GM23338 (cell line): ENCODE data around the gene AP4E1. TPM values are rescaled to one million over a fixed set of nuclear protein-coding genes. Genes with fewer than 3 reads are reported as not detected.

Source experiments
- ATAC-seq: fragments of 200-7000 bp; cut with Tn5 transposase; 3 replicates; pipeline ENCODE4 v1.9.1; 2020
- DNase-seq: peaks from one replicate; pipeline ENCODE4 v3.0.0-alpha.2; 2015; ENCODE audit warnings: low spot score
- H2AFZ ChIP-seq: fragments of 200-600 bp; sonication (generic); 2 replicates; pipeline ENCODE4 v1.8.0; 2016; ENCODE audit warnings: antibody characterized with exemption, mild to moderate bottlenecking, moderate library complexity
- H3F3A ChIP-seq: fragments of 200-600 bp; sonication (generic); replicated peaks from 2 replicates; pipeline ENCODE4 v1.8.0; 2017; ENCODE audit warnings: antibody characterized with exemption, mixed run types, low read depth
- H3K27ac ChIP-seq: fragments of 200-600 bp; sonication (generic); 2 replicates; pipeline ENCODE4 v1.6.1; 2016; ENCODE audit warnings: low read depth
- H3K27me3 ChIP-seq: fragments of 200-600 bp; sonication (generic); 2 replicates; pipeline ENCODE4 v1.8.0; 2016; ENCODE audit warnings: mild to moderate bottlenecking, mixed run types, moderate library complexity; ENCODE audit not compliant: insufficient read depth
- H3K36me3 ChIP-seq: fragments of 200-600 bp; sonication (generic); 2 replicates; pipeline ENCODE4 v1.8.0; 2016; ENCODE audit warnings: mild to moderate bottlenecking; ENCODE audit not compliant: insufficient read depth
- H3K4me1 ChIP-seq: fragments of 200-600 bp; sonication (generic); 2 replicates; pipeline ENCODE4 v1.8.0; 2016; ENCODE audit warnings: mild to moderate bottlenecking, moderate library complexity; ENCODE audit not compliant: insufficient read depth
- H3K4me2 ChIP-seq: fragments of 200-600 bp; sonication (generic); 2 replicates; pipeline ENCODE4 v1.7.1; 2017; ENCODE audit warnings: mixed run types
- H3K4me3 ChIP-seq: fragments of 200-600 bp; sonication (generic); 2 replicates; pipeline ENCODE4 v1.6.1; 2016; ENCODE audit warnings: mixed run types
- H3K79me2 ChIP-seq: fragments of 200-600 bp; sonication (generic); replicated peaks from 2 replicates; pipeline ENCODE4 v1.8.0; 2017; ENCODE audit warnings: mild to moderate bottlenecking; ENCODE audit not compliant: insufficient read depth
- H3K9me2 ChIP-seq: fragments of 200-600 bp; sonication (generic); 2 replicates; pipeline ENCODE4 v1.8.0; 2017; ENCODE audit not compliant: insufficient read depth
- H4K20me1 ChIP-seq: fragments of 200-600 bp; sonication (generic); replicated peaks from 2 replicates; pipeline ENCODE4 v1.8.0; 2017; ENCODE audit warnings: mild to moderate bottlenecking; ENCODE audit not compliant: insufficient read depth
- H3K27ac Mint-ChIP-seq: 2 replicates; pipeline ENCODE4 v1.8.0; 2020; ENCODE audit warnings: inconsistent platforms, mild to moderate bottlenecking, moderate library complexity, mixed read lengths
- H3K27me3 Mint-ChIP-seq: 3 replicates; pipeline ENCODE4 v1.8.0; 2022; ENCODE audit warnings: low read depth, mild to moderate bottlenecking, moderate library complexity, mixed read lengths, inconsistent platforms; ENCODE audit not compliant: insufficient read depth, poor library complexity
- H3K36me3 Mint-ChIP-seq: 3 replicates; pipeline ENCODE4 v1.8.0; 2021; ENCODE audit warnings: low read depth, mild to moderate bottlenecking, inconsistent platforms, moderate library complexity, mixed read lengths
- H3K4me1 Mint-ChIP-seq: 3 replicates; pipeline ENCODE4 v1.8.0; 2020; ENCODE audit warnings: mild to moderate bottlenecking, inconsistent platforms, mixed read lengths
- H3K4me3 Mint-ChIP-seq: 3 replicates; pipeline ENCODE4 v1.8.0; 2021; ENCODE audit warnings: moderate library complexity, mild to moderate bottlenecking, inconsistent platforms, mixed read lengths
- H3K9me3 Mint-ChIP-seq: 3 replicates; pipeline ENCODE4 v1.8.0; 2020; ENCODE audit warnings: moderate library complexity, mild to moderate bottlenecking, inconsistent platforms, mixed read lengths
- CREB1 ChIP-seq: fragments of 250-450 bp; sonication (Bioruptor Pico); IDR thresholded peaks from 2 replicates; pipeline ENCODE4 v1.5.0; 2020; ENCODE audit warnings: low read depth, mild to moderate bottlenecking, moderate library complexity
- CTCF ChIP-seq, 2 experiments: fragments of 200-600 bp in 1 of 2; sonication (generic) in 1 of 2; conservative IDR thresholded peaks; 2 replicates each; pipeline versions ENCODE4 v1.5.1 to v1.6.1; 2016 to 2017; ENCODE audit warnings: antibody characterized with exemption in 2 of 2, low read depth in 2 of 2, mild to moderate bottlenecking in 2 of 2, moderate library complexity in 1 of 2
- ETS1 ChIP-seq: IDR thresholded peaks from 2 replicates; pipeline ENCODE4 v1.6.1; 2016; ENCODE audit warnings: antibody characterized with exemption
- EZH2 ChIP-seq: fragments of 200-600 bp; sonication (generic); IDR thresholded peaks from one replicate; pipeline ENCODE4 v1.8.0; 2017; ENCODE audit warnings: antibody characterized with exemption, mild to moderate bottlenecking, low read depth; ENCODE audit not compliant: unreplicated experiment
- EZH2phosphoT487 ChIP-seq: fragments of 200-600 bp; sonication (generic); IDR thresholded peaks from one replicate; pipeline ENCODE4 v1.8.1; 2018; ENCODE audit warnings: antibody characterized with exemption; ENCODE audit not compliant: unreplicated experiment
- JUNB ChIP-seq: IDR thresholded peaks from one replicate; pipeline ENCODE4 v1.6.1; 2016; ENCODE audit warnings: antibody characterized with exemption; ENCODE audit not compliant: unreplicated experiment
- NANOG ChIP-seq: IDR thresholded peaks from 2 replicates; pipeline ENCODE4 v1.6.1; 2016; ENCODE audit warnings: antibody characterized with exemption, borderline replicate concordance
- POLR2AphosphoS5 ChIP-seq: IDR thresholded peaks from 2 replicates; pipeline ENCODE4 v1.6.1; 2016; ENCODE audit warnings: antibody characterized with exemption, low read depth
- REST ChIP-seq: IDR thresholded peaks from one replicate; pipeline ENCODE4 v1.6.1; 2018; ENCODE audit warnings: antibody characterized with exemption; ENCODE audit not compliant: unreplicated experiment
- STAT1 ChIP-seq: IDR thresholded peaks from one replicate; pipeline ENCODE4 v1.6.1; 2016; ENCODE audit warnings: antibody characterized with exemption; ENCODE audit not compliant: unreplicated experiment
- ZNF114 ChIP-seq: fragments of 250-450 bp; sonication (Bioruptor Pico); IDR thresholded peaks from 2 replicates; pipeline ENCODE4 v1.5.0; 2020; ENCODE audit warnings: mild to moderate bottlenecking, moderate library complexity
- ZNF331 ChIP-seq: fragments of 250-450 bp; sonication (Bioruptor Pico); IDR thresholded peaks from 2 replicates; pipeline ENCODE4 v1.5.0; 2020; ENCODE audit warnings: low read depth, mild to moderate bottlenecking, moderate library complexity
- ZNF462 ChIP-seq: fragments of 250-450 bp; sonication (Bioruptor Pico); IDR thresholded peaks from 2 replicates; pipeline ENCODE4 v1.5.0; 2020; ENCODE audit warnings: mild to moderate bottlenecking, moderate library complexity
- polyA plus RNA-seq: library from polyadenylated mRNA; unstranded; fragments of >200 nt; fragmentation: Nextera tagmentation; extraction: Ambion mirVana; gene quantifications from 2 replicates; pipeline ENCODE4 v1.2.1, GENCODE V29; 2016
- total RNA-seq: library from RNA; depleted of rRNA; stranded (reverse); fragments of >200 nt; shearing (Covaris generic); gene quantifications from 2 replicates; pipeline ENCODE4 v1.2.3, GENCODE V29; 2014

The AP4E1 gene
- total and polyA plus RNA-seq, 2 experiments from 2014 or later: 4.4 to 15.4 TPM

- H3K4me2 ChIP-seq: no peak overlapping the region
- TF ChIP-seq CTCF (conservative IDR thresholded peaks at IDR 0.05; ENCODE audit: low read depth in 2 of 2) (no peak), EZH2 (no peak), CREB1 (no peak), NANOG (no peak), EZH2phosphoT487 (no peak), REST (no peak), ETS1 (no peak), ZNF331 (no peak), POLR2AphosphoS5 (no peak), JUNB (no peak), ZNF114 (CRISPR knock-in tag) (no peak), STAT1 (no peak), ZNF462 (CRISPR knock-in tag) (no peak)
- H3K27me3 Mint-ChIP-seq: peaks cover 5% of the 10 kb centered on the region
- no peaks in the 10 kb centered on the region for H3K4me1 ChIP-seq
- H4K20me1 ChIP-seq: no peaks in the 10 kb centered on the region; the same call in 1 of the 2 replicates
- H3K79me2 ChIP-seq: peaks cover 9% of the 10 kb centered on the region; the same call in 1 of the 2 replicates
- no peak overlapping the region for H3K4me3 ChIP-seq
- no peak overlapping the region for H2AFZ ChIP-seq
- H3K4me1 Mint-ChIP-seq: peaks cover 2% of the 10 kb centered on the region; the same call in 1 of the 3 replicates
- peaks cover 11% of the 10 kb centered on the region; the same call in 1 of the 2 replicates for H3K36me3 ChIP-seq
- H3K36me3 Mint-ChIP-seq: peaks cover 8% of the 10 kb centered on the region
- H3K27ac ChIP-seq: no peak overlapping the region
- no peaks in the 10 kb centered on the region for H3K9me3 Mint-ChIP-seq
- H3F3A ChIP-seq: no peaks in the 10 kb centered on the region
- H3K9me2 ChIP-seq: no peaks in the 10 kb centered on the region
- H3K27me3 ChIP-seq: no peaks in the 10 kb centered on the region
- DNase-seq (no peak), ATAC-seq (no peak)
- H3K27ac Mint-ChIP-seq: no peak overlapping the region
- H3K4me3 Mint-ChIP-seq: no peak overlapping the region
Measured at GRCh38 chr15:50911621-50912020, 3.1 kb downstream of the AP4E1 start.
